NCI-H146 (cell line): ENCODE data around the gene GABBR2.

Experiments used
- DNase-seq: peaks from one replicate; lab custom pipeline; 2025; lab: John Stamatoyannopoulos, UW

GABBR2 gene

GRCh38 chr9:98368366-98369065 is 340.2 kb downstream of the GABBR2 start:
- DNase-seq, result no peak

GRCh38 chr9:98367923-98368322 is 340.8 kb downstream of the GABBR2 start:
- no peak for DNase-seq

- DNase-seq, result no peak
Measured at GRCh38 chr9:98367371-98367900, 341.3 kb downstream of the GABBR2 start.

- no peak for DNase-seq
Measured at GRCh38 chr9:98365781-98366180, 343.0 kb downstream of the GABBR2 start.

- DNase-seq, result no peak
Measured at GRCh38 chr9:98365227-98365669, 343.5 kb downstream of the GABBR2 start.

- DNase-seq, result no peak
Measured at GRCh38 chr9:98364086-98364485, 344.6 kb downstream of the GABBR2 start.

GRCh38 chr9:98363644-98364043 is 345.1 kb downstream of the GABBR2 start:
- DNase-seq, result no peak

- DNase-seq, result no peak
Measured at GRCh38 chr9:98362624-98363252, 346.0 kb downstream of the GABBR2 start.

- DNase-seq, result no peak
Measured at GRCh38 chr9:98361645-98362044, 347.1 kb downstream of the GABBR2 start.

- DNase-seq, result no peak
Measured at GRCh38 chr9:98360176-98360708, 348.5 kb downstream of the GABBR2 start.

GRCh38 chr9:98359569-98359968 is 349.2 kb downstream of the GABBR2 start:
- no peak for DNase-seq

- DNase-seq, result no peak
Measured at GRCh38 chr9:98357921-98358535, 350.7 kb downstream of the GABBR2 start.

GRCh38 chr9:98356953-98357690 is 351.6 kb downstream of the GABBR2 start:
- no peak for DNase-seq

- no peak for DNase-seq
Measured at GRCh38 chr9:98356326-98356725, 352.4 kb downstream of the GABBR2 start.

- DNase-seq, result no peak
Measured at GRCh38 chr9:98351370-98351769, 357.4 kb downstream of the GABBR2 start.

GRCh38 chr9:98347642-98348041 is 361.1 kb downstream of the GABBR2 start:
- DNase-seq, result no peak

- DNase-seq, result no peak
Measured at GRCh38 chr9:98345011-98345410, 363.7 kb downstream of the GABBR2 start.

GRCh38 chr9:98344581-98344980 is 364.2 kb downstream of the GABBR2 start:
- no peak for DNase-seq

GRCh38 chr9:98342820-98343210 is 365.9 kb downstream of the GABBR2 start:
- no peak for DNase-seq

- DNase-seq, result no peak
Measured at GRCh38 chr9:98342098-98342819, 366.5 kb downstream of the GABBR2 start.
